HL-60 (cell line): ENCODE measurements around the gene XPA.

ENCODE experiments used
- SPI1 ChIP-seq: IDR thresholded peaks from 2 replicates; pipeline ENCODE4 v1.6.1; 2012; ENCODE audit warnings: low read depth, mild to moderate bottlenecking, borderline replicate concordance
- TF ChIP-seq, protein P1 (sequence below): IDR thresholded peaks from one replicate; pipeline ENCODE4 v1.5.1; 2011; ENCODE audit warnings: low read length, control low read depth, inconsistent platforms; ENCODE audit not compliant: insufficient read depth

DNA sequence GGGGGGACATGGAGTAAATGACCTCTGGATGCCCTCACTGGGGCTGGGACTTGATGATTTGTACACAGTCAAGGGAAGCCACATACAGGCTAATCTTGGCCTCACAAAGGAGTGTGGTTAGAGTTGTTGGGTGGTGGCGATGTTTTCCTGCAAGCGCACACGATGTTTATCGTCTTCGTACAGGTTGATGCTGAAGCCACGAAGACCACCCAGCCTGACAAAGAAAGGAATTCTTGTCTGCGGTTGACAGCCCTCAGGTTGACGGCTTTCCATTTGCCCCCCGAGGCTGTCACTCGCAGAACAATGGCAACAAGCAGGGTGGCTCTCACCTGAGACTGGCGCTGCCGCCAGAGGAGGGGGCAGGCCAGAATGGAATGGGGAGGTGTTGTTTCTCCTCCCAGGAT is 14.1 kb upstream of the XPA start:
- TF ChIP-seq, protein P1, sequence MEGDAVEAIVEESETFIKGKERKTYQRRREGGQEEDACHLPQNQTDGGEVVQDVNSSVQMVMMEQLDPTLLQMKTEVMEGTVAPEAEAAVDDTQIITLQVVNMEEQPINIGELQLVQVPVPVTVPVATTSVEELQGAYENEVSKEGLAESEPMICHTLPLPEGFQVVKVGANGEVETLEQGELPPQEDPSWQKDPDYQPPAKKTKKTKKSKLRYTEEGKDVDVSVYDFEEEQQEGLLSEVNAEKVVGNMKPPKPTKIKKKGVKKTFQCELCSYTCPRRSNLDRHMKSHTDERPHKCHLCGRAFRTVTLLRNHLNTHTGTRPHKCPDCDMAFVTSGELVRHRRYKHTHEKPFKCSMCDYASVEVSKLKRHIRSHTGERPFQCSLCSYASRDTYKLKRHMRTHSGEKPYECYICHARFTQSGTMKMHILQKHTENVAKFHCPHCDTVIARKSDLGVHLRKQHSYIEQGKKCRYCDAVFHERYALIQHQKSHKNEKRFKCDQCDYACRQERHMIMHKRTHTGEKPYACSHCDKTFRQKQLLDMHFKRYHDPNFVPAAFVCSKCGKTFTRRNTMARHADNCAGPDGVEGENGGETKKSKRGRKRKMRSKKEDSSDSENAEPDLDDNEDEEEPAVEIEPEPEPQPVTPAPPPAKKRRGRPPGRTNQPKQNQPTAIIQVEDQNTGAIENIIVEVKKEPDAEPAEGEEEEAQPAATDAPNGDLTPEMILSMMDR: no peak
- no peak for TF ChIP-seq SPI1
